Erythroblast (primary cell): Measurements from ENCODE around the gene CFAP68.

ENCODE experiments used
- GATA1 ChIP-seq: IDR thresholded peaks from 2 replicates; pipeline ENCODE4 v1.6.1; 2011; ENCODE audit warnings: low read depth, mild to moderate bottlenecking, control low read depth, low read length, moderate library complexity
- POLR2A ChIP-seq: IDR thresholded peaks from 2 replicates; pipeline ENCODE4 v1.6.1; 2011; ENCODE audit warnings: mild to moderate bottlenecking, low read length

- TF ChIP-seq POLR2A (no peak), GATA1 (no peak)
Measured at GRCh38 chr11:111835665-111836064, 43.7 kb upstream of the CFAP68 start.
